Measurements from ENCODE around the gene CFAP97D2. TPM values are rescaled to one million over a fixed set of nuclear protein-coding genes. Genes with fewer than 3 reads are reported as not detected.
A peak's percentile ranks its signal among the peaks of the same experiment; 100 is the strongest.

The CFAP97D2 gene
- polyA plus RNA-seq, 1 donor (not counting 4 experiments of a cell fraction or from before 2014, with no cell fraction given) = not detected

- H3K9me1 ChIP-seq (ENCODE audit: control insufficient read depth, extremely low read depth, insufficient read depth, low read length) = no peaks in the 10 kb centered on the region
- peaks cover 7% of the 10 kb centered on the region for H3K4me1 ChIP-seq (ENCODE audit: control insufficient read depth, extremely low read depth, insufficient read depth, low read length)
- DNase-seq (ENCODE audit: low read depth, low spot score) = no peak
- H4K20me1 ChIP-seq (ENCODE audit: control insufficient read depth, extremely low read depth, insufficient read depth, low read length) = no peaks in the 10 kb centered on the region
- peak overlapping the region; percentile 63 for H2AFZ ChIP-seq (ENCODE audit: control insufficient read depth, low read length)
- peaks cover 2% of the 10 kb centered on the region for H3K9me3 ChIP-seq (ENCODE audit: control insufficient read depth, low read depth, low read length)
- H3K4me3 ChIP-seq (ENCODE audit: control insufficient read depth in 2 of 3, extremely low read depth in 1 of 3, insufficient read depth in 2 of 3, low read depth in 1 of 3, low read length in 3 of 3) = no peak overlapping the region
- H3K27ac ChIP-seq (ENCODE audit: control insufficient read depth, insufficient read depth, low read length) = no peak overlapping the region
- H3K4me2 ChIP-seq (ENCODE audit: control insufficient read depth, extremely low read depth, insufficient read depth, low read depth, low read length) = peak overlapping the region; percentile 10
- FAIRE-seq = peak; percentile 84
- H3K36me3 ChIP-seq (ENCODE audit: control insufficient read depth in 2 of 2, extremely low read depth in 1 of 2, insufficient read depth in 2 of 2, low read length in 2 of 2) = no peaks in the 10 kb centered on the region
- H3K27me3 ChIP-seq (ENCODE audit: control insufficient read depth, extremely low read depth, insufficient read depth, low read length) = peaks cover 9% of the 10 kb centered on the region
- no peak for TF ChIP-seq EZH2 (IDR thresholded peaks at IDR 0.05; ENCODE audit: low read length)
- no peak for TF ChIP-seq CTCF (optimal IDR thresholded peaks at IDR 0.05 in 1 of 3, IDR thresholded peaks at IDR 0.05 in 1 of 3, conservative IDR thresholded peaks at IDR 0.05 in 1 of 3; ENCODE audit: extremely low read depth in 1 of 3, insufficient read depth in 2 of 3, low read length in 3 of 3)
- H3K9ac ChIP-seq (ENCODE audit: control insufficient read depth, extremely low read depth, insufficient read depth, low read length) = no peak overlapping the region
- dilution Hi-C loops (cut with MboI; ENCODE audit: extremely low pct_ligation_motif_present, low sequenced_read_pairs) = no loop called here
- H3K79me2 ChIP-seq (ENCODE audit: control insufficient read depth, insufficient read depth, low read length) = no peaks in the 10 kb centered on the region
Measured at GRCh38 chr13:114203536-114203935, 24.5 kb downstream of the CFAP97D2 start.

GRCh38 chr13:114204894-114205293, 25.8 kb downstream of the CFAP97D2 start:
- Histone ChIP-seq H3K4me3 (ENCODE audit: control insufficient read depth in 2 of 3, extremely low read depth in 1 of 3, insufficient read depth in 2 of 3, low read depth in 1 of 3, low read length in 3 of 3) (no peak overlapping the region), H3K27ac (ENCODE audit: control insufficient read depth, insufficient read depth, low read length) (no peak overlapping the region), H3K4me2 (ENCODE audit: control insufficient read depth, extremely low read depth, insufficient read depth, low read depth, low read length) (no peak overlapping the region), H3K36me3 (ENCODE audit: control insufficient read depth in 2 of 2, extremely low read depth in 1 of 2, insufficient read depth in 2 of 2, low read length in 2 of 2) (no peaks in the 10 kb centered on the region), H3K9ac (ENCODE audit: control insufficient read depth, extremely low read depth, insufficient read depth, low read length) (no peak overlapping the region), H3K27me3 (ENCODE audit: control insufficient read depth, extremely low read depth, insufficient read depth, low read length) (peaks cover 8% of the 10 kb centered on the region), H2AFZ (ENCODE audit: control insufficient read depth, low read length) (no peak overlapping the region), H3K79me2 (ENCODE audit: control insufficient read depth, insufficient read depth, low read length) (no peaks in the 10 kb centered on the region), H4K20me1 (ENCODE audit: control insufficient read depth, extremely low read depth, insufficient read depth, low read length) (no peaks in the 10 kb centered on the region), H3K9me3 (ENCODE audit: control insufficient read depth, low read depth, low read length) (peaks cover 1% of the 10 kb centered on the region), H3K9me1 (ENCODE audit: control insufficient read depth, extremely low read depth, insufficient read depth, low read length) (no peaks in the 10 kb centered on the region), H3K4me1 (ENCODE audit: control insufficient read depth, extremely low read depth, insufficient read depth, low read length) (peaks cover 7% of the 10 kb centered on the region)
- peak; percentile 5 for FAIRE-seq
- DNase-seq (ENCODE audit: low read depth, low spot score) = no peak
- TF ChIP-seq EZH2 (IDR thresholded peaks at IDR 0.05; ENCODE audit: low read length) (no peak), CTCF (optimal IDR thresholded peaks at IDR 0.05 in 1 of 3, IDR thresholded peaks at IDR 0.05 in 1 of 3, conservative IDR thresholded peaks at IDR 0.05 in 1 of 3; ENCODE audit: extremely low read depth in 1 of 3, insufficient read depth in 2 of 3, low read length in 3 of 3) (no peak)
- dilution Hi-C loops (cut with MboI; ENCODE audit: extremely low pct_ligation_motif_present, low sequenced_read_pairs) = no loop called here

Data from keratinocyte (primary cell).